IMR-90 (cell line): ENCODE measurements around the gene ANKRD35. TPM values are rescaled to one million over a fixed set of nuclear protein-coding genes. Genes with fewer than 3 reads are reported as not detected.

Experiments
- ATAC-seq: fragments of 200-7000 bp; cut with Tn5 transposase; 2 replicates; pipeline ENCODE4 v1.9.1; 2020; ENCODE audit warnings: low read depth, mild to moderate bottlenecking, moderate library complexity
- BruUV-seq: library from RNA; stranded (reverse); fragments of 400-500 nt; replicated peaks from 2 replicates; lab custom pipeline; 2021; lab: Mats Ljungman, UMichigan
- CTCF ChIA-PET: fragments of 300-600 bp; formaldehyde crosslinking; extraction: SDS; loops from one replicate; lab custom pipeline; 2021; ENCODE audit warnings: antibody characterized with exemption; lab: Yijun Ruan, JAX
- POLR2A ChIA-PET: fragments of 300-600 bp; sonication (Branson Sonifier 250); formaldehyde crosslinking; loops from one replicate; lab custom pipeline; 2022; ENCODE audit warnings: antibody characterized with exemption; ENCODE audit not compliant: unreplicated experiment; lab: Charles Lee
- DNase-seq: peaks from one replicate; pipeline ENCODE4 v3.0.0; 2013
- H2AFZ ChIP-seq: replicated peaks from 2 replicates; pipeline ENCODE3; 2013; ENCODE audit warnings: low read length, mild to moderate bottlenecking; ENCODE audit not compliant: poor library complexity
- H2AK5ac ChIP-seq: 2 replicates; pipeline ENCODE4 v1.6.1; 2013; ENCODE audit warnings: low read depth, low read length, inconsistent platforms
- H2AK9ac ChIP-seq: replicated peaks from 2 replicates; pipeline ENCODE3; 2013; ENCODE audit warnings: mild to moderate bottlenecking, low read depth, low read length, moderate library complexity; ENCODE audit not compliant: poor library complexity
- H2BK120ac ChIP-seq: 2 replicates; pipeline ENCODE4 v1.6.1; 2013; ENCODE audit warnings: low read depth, low read length, inconsistent platforms
- H2BK15ac ChIP-seq: 3 replicates; pipeline ENCODE4 v1.6.1; 2013; ENCODE audit warnings: low read depth, low read length, inconsistent platforms
- H2BK20ac ChIP-seq: 2 replicates; pipeline ENCODE4 v1.6.1; 2013; ENCODE audit warnings: low read depth, mild to moderate bottlenecking, inconsistent platforms, low read length, moderate library complexity
- H2BK5ac ChIP-seq: 2 replicates; pipeline ENCODE4 v1.6.1; 2013; ENCODE audit warnings: mild to moderate bottlenecking, low read depth, low read length, inconsistent platforms; ENCODE audit not compliant: poor library complexity, severe bottlenecking
- H3K14ac ChIP-seq: replicated peaks from 2 replicates; pipeline ENCODE4 v1.6.1; 2013; ENCODE audit warnings: low read depth, low read length, inconsistent platforms
- H3K18ac ChIP-seq: 2 replicates; pipeline ENCODE4 v1.6.1; 2013; ENCODE audit warnings: low read depth, low read length, control low read depth
- H3K23ac ChIP-seq: 2 replicates; pipeline ENCODE4 v1.6.1; 2013; ENCODE audit warnings: low read depth, low read length, inconsistent platforms
- H3K27ac ChIP-seq: 2 replicates; pipeline ENCODE4 v1.5.1; 2013; ENCODE audit warnings: mild to moderate bottlenecking, control low read depth, low read length; ENCODE audit not compliant: insufficient read depth
- H3K27me3 ChIP-seq: 2 replicates; pipeline ENCODE4 v1.6.1; 2013; ENCODE audit warnings: low read length; ENCODE audit not compliant: control insufficient read depth, insufficient read depth
- H3K36me3 ChIP-seq: 2 replicates; pipeline ENCODE4 v1.6.1; 2013; ENCODE audit warnings: low read length, mixed read lengths; ENCODE audit not compliant: control insufficient read depth, insufficient read depth
- H3K4ac ChIP-seq: 2 replicates; pipeline ENCODE4 v1.6.1; 2013; ENCODE audit warnings: low read depth, low read length, inconsistent platforms
- H3K4me1 ChIP-seq: 2 replicates; pipeline ENCODE4 v1.6.1; 2013; ENCODE audit warnings: low read length, mixed read lengths; ENCODE audit not compliant: control insufficient read depth, insufficient read depth
- H3K4me2 ChIP-seq: 2 replicates; pipeline ENCODE4 v1.6.1; 2013; ENCODE audit warnings: low read depth, mild to moderate bottlenecking, control low read depth, low read length, moderate library complexity
- H3K4me3 ChIP-seq: 2 replicates; pipeline ENCODE4 v1.5.1; 2013; ENCODE audit warnings: low read depth, mild to moderate bottlenecking, control low read depth, low read length, moderate library complexity; ENCODE audit not compliant: insufficient read depth
- H3K56ac ChIP-seq: 2 replicates; pipeline ENCODE4 v1.6.1; 2013; ENCODE audit warnings: low read length, inconsistent platforms; ENCODE audit not compliant: insufficient read depth; ENCODE audit errors: extremely low read depth
- H3K79me1 ChIP-seq, 2 experiments: 2 replicates each; pipeline ENCODE4 v1.6.1; 2013; ENCODE audit warnings: low read length in 2 of 2, inconsistent platforms in 1 of 2, low read depth in 1 of 2
- H3K9ac ChIP-seq: 2 replicates; pipeline ENCODE4 v1.6.1; 2013; ENCODE audit warnings: low read depth, low read length, control low read depth
- H3K9me1 ChIP-seq: 2 replicates; pipeline ENCODE4 v1.6.1; 2013; ENCODE audit warnings: low read length, inconsistent platforms; ENCODE audit not compliant: insufficient read depth
- H3K9me3 ChIP-seq: 2 replicates; pipeline ENCODE4 v1.6.1; 2013; ENCODE audit warnings: low read length; ENCODE audit not compliant: control insufficient read depth, insufficient read depth
- H4K20me1 ChIP-seq: 2 replicates; pipeline ENCODE4 v1.6.1; 2013; ENCODE audit warnings: low read length, inconsistent platforms; ENCODE audit not compliant: insufficient read depth
- H4K5ac ChIP-seq: 2 replicates; pipeline ENCODE4 v1.6.1; 2013; ENCODE audit warnings: mild to moderate bottlenecking, low read depth, low read length, control low read depth
- H4K8ac ChIP-seq, 2 experiments: 2 replicates each; pipeline ENCODE4 v1.6.1; 2013; ENCODE audit warnings: low read depth in 2 of 2, low read length in 2 of 2, control low read depth in 1 of 2, inconsistent platforms in 1 of 2
- H4K91ac ChIP-seq: 2 replicates; pipeline ENCODE4 v1.6.1; 2013; ENCODE audit warnings: low read depth, low read length, inconsistent platforms; ENCODE audit not compliant: insufficient read depth
- BHLHE40 ChIP-seq: fragments of 150-350 bp; IDR thresholded peaks from 2 replicates; pipeline ENCODE4 v1.6.1; 2016; ENCODE audit warnings: mild to moderate bottlenecking, low read depth, low read length
- CEBPB ChIP-seq: IDR thresholded peaks from 2 replicates; pipeline ENCODE4 v1.6.1; 2012; ENCODE audit warnings: low read depth, low read length, improper control_type of control experiment
- MXI1 ChIP-seq: IDR thresholded peaks from 2 replicates; pipeline ENCODE4 v1.6.1; 2012; ENCODE audit warnings: low read depth, mild to moderate bottlenecking, low read length, moderate library complexity, borderline replicate concordance
- NFE2L2 ChIP-seq: fragments of 150-350 bp; IDR thresholded peaks from 2 replicates; pipeline ENCODE4 v1.6.1; 2016; ENCODE audit warnings: low read depth, mild to moderate bottlenecking, low read length
- POLR2A ChIP-seq: IDR thresholded peaks from 2 replicates; pipeline ENCODE4 v1.6.1; 2012; ENCODE audit warnings: mild to moderate bottlenecking, low read depth, low read length
- RCOR1 ChIP-seq: IDR thresholded peaks from 2 replicates; pipeline ENCODE4 v1.6.1; 2012; ENCODE audit warnings: mild to moderate bottlenecking, low read length, improper control_type of control experiment; ENCODE audit not compliant: insufficient replicate concordance
- SMC3 ChIP-seq: fragments of 150-350 bp; IDR thresholded peaks from 2 replicates; pipeline ENCODE4 v1.6.1; 2016; ENCODE audit warnings: low read depth, mild to moderate bottlenecking, antibody characterized with exemption, low read length, moderate library complexity
- WGBS, 2 experiments: methylation state at CpG; one replicate each; pipeline versions ENCODE4 v1.1.5 to v1.1.7; 2013; ENCODE audit warnings: missing lambda C conversion rate in 2 of 2; ENCODE audit not compliant: insufficient read length in 1 of 2; ENCODE audit errors: extremely low coverage in 2 of 2; 5-methylcytosine and 5-hydroxymethylcytosine counted together
- dilution Hi-C: fragments of 300-500 bp; cut with HindIII; formaldehyde crosslinking; loops from one replicate; pipeline ENCODE4 v1.14.3; 2018; ENCODE audit warnings: low sequenced_read_pairs; ENCODE audit not compliant: unreplicated experiment
- in situ Hi-C: fragments of 300-500 bp; cut with MboI; formaldehyde crosslinking; loops from 3 replicates; pipeline ENCODE4 v1.14.3; 2019; ENCODE audit warnings: low sequenced_read_pairs, inconsistent platforms, mixed read lengths
- intact Hi-C: fragments of 100-400 bp; cut with micrococcal nuclease; formaldehyde crosslinking; loops from 2 replicates; pipeline ENCODE4 v1.10.0; 2022
- polyA plus RNA-seq, 3 experiments: library from polyadenylated mRNA; depleted of rRNA; stranded (reverse); fragments of >200 nt; gene quantifications; 2 replicates each; pipeline ENCODE4 v1.2.3, GENCODE V29; 2012; ENCODE audit warnings: low replicate concordance in 1 of 3
- total RNA-seq: library from RNA; depleted of rRNA; stranded (reverse); fragments of >200 nt; gene quantifications from 2 replicates; pipeline ENCODE4 v1.2.3, GENCODE V29; 2012
- TF ChIP-seq, protein P1 (sequence below): conservative IDR thresholded peaks from 2 replicates; pipeline ENCODE4 v1.5.1; 2012; ENCODE audit warnings: mild to moderate bottlenecking, low read depth, low read length, improper control_type of control experiment
- TF ChIP-seq, protein P2 (sequence below): fragments of 150-350 bp; IDR thresholded peaks from 2 replicates; pipeline ENCODE4 v1.6.1; 2016; ENCODE audit warnings: low read depth, mild to moderate bottlenecking, low read length, moderate library complexity, borderline replicate concordance

ANKRD35 gene
- total and polyA plus RNA-seq, 2 of the 4 experiments (the other 2 are of a cell fraction): 0.90 to 2.4 TPM

GRCh38 chr1:145927063-145927886 is 41.6 kb upstream of the ANKRD35 start, which contains the start of gene RBM8A (continued):
- TF ChIP-seq, protein P1, sequence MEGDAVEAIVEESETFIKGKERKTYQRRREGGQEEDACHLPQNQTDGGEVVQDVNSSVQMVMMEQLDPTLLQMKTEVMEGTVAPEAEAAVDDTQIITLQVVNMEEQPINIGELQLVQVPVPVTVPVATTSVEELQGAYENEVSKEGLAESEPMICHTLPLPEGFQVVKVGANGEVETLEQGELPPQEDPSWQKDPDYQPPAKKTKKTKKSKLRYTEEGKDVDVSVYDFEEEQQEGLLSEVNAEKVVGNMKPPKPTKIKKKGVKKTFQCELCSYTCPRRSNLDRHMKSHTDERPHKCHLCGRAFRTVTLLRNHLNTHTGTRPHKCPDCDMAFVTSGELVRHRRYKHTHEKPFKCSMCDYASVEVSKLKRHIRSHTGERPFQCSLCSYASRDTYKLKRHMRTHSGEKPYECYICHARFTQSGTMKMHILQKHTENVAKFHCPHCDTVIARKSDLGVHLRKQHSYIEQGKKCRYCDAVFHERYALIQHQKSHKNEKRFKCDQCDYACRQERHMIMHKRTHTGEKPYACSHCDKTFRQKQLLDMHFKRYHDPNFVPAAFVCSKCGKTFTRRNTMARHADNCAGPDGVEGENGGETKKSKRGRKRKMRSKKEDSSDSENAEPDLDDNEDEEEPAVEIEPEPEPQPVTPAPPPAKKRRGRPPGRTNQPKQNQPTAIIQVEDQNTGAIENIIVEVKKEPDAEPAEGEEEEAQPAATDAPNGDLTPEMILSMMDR: peak; percentile 62

DNA sequence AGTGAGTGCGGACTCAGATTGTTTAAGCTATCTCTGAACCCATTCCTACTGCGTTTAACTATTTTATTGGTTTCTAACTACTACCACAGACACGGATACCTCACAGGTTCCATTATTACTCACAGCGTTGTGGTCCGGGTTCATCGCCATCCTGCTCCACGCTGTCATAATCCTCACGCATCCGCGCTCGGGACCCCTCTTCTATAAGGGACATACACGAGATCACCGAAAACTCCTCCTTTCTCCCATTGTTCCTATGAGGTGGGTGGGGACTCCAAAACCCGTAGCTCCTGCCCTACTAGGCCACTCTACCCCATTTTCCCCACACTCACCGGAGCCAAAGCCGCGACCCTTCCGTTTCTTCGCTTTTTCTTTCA is 41.0 kb upstream of the ANKRD35 start:
- peak overlapping the region; percentile 37; the same call in 1 of the 2 replicates for H3K56ac ChIP-seq
- no peak overlapping the region for H3K18ac ChIP-seq
- peak overlapping the region; percentile 91 for H2AFZ ChIP-seq
- H4K20me1 ChIP-seq: no peaks in the 10 kb centered on the region
- H3K27ac ChIP-seq: peak overlapping the region; percentile 87
- H3K9ac ChIP-seq: peak overlapping the region; percentile 92
- in situ Hi-C loops (no loop called here), dilution Hi-C loops (no loop called here), intact Hi-C loops (loop anchor here (2.0 kb wide), 3 partner anchors 30 to 70 kb away; partner anchors contain the start of genes ANKRD34A, POLR3GL and TXNIP)
- peak overlapping the region; percentile 18 for H2AK9ac ChIP-seq
- WGBS, 2 experiments: 50% methylated on average over 2 of the region's 19 CpGs; no CpG with 5 or more reads in 1 of the 2 experiments
- H3K36me3 ChIP-seq: peaks cover 6% of the 10 kb centered on the region
- H2BK120ac ChIP-seq: no peak overlapping the region
- POLR2A ChIA-PET: no interaction called here
- no TSS peak for BruUV-seq
- peaks cover 18 to 27% of the 10 kb centered on the region in 2 experiments; a peak in 3 of 4 replicates for H3K79me1 ChIP-seq
- H3K9me3 ChIP-seq: no peaks in the 10 kb centered on the region
- H3K4ac ChIP-seq: peak overlapping the region; percentile 86
- H4K5ac ChIP-seq: peak overlapping the region; percentile 81; the same call in 1 of the 2 replicates
- peak overlapping the region; percentile 76 for H3K4me3 ChIP-seq
- H3K9me1 ChIP-seq: peaks cover 4% of the 10 kb centered on the region; the same call in 1 of the 2 replicates
- peak overlapping the region; percentile 92 to 96; a peak in 3 of 4 replicates for H4K8ac ChIP-seq
- no peak overlapping the region for H4K91ac ChIP-seq
- H3K27me3 ChIP-seq: no peaks in the 10 kb centered on the region
- H2BK15ac ChIP-seq: no peak overlapping the region
- CTCF ChIA-PET: no interaction called here
- H3K4me1 ChIP-seq: peaks cover 3% of the 10 kb centered on the region
- H3K23ac ChIP-seq: 0 out of 2 replicates have a peak overlapping the region, but pooled peaks have one; percentile 28
- H3K14ac ChIP-seq: peak overlapping the region; percentile 86
- peak overlapping the region; percentile 78 for H2BK5ac ChIP-seq
- ATAC-seq (peak; percentile 2), DNase-seq (no peak)
- H2BK20ac ChIP-seq: no peak overlapping the region
- peak overlapping the region; percentile 69; the same call in 1 of the 2 replicates for H2AK5ac ChIP-seq
- H3K4me2 ChIP-seq: peak overlapping the region; percentile 87
- TF ChIP-seq, protein P2, sequence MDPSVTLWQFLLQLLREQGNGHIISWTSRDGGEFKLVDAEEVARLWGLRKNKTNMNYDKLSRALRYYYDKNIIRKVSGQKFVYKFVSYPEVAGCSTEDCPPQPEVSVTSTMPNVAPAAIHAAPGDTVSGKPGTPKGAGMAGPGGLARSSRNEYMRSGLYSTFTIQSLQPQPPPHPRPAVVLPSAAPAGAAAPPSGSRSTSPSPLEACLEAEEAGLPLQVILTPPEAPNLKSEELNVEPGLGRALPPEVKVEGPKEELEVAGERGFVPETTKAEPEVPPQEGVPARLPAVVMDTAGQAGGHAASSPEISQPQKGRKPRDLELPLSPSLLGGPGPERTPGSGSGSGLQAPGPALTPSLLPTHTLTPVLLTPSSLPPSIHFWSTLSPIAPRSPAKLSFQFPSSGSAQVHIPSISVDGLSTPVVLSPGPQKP: no peak
- TF ChIP-seq BHLHE40 (no peak), SMC3 (no peak), POLR2A (no peak), CEBPB (no peak), NFE2L2 (no peak), RCOR1 (no peak), MXI1 (no peak)
- TF ChIP-seq, protein P1: no peak
